GOT3 (cell line): Measurements from ENCODE around the gene ARSI.

Experiments
- DNase-seq: peaks from one replicate; lab custom pipeline; 2025; ENCODE audit warnings: mixed read lengths; lab: John Stamatoyannopoulos, UW

The ARSI gene

DNA sequence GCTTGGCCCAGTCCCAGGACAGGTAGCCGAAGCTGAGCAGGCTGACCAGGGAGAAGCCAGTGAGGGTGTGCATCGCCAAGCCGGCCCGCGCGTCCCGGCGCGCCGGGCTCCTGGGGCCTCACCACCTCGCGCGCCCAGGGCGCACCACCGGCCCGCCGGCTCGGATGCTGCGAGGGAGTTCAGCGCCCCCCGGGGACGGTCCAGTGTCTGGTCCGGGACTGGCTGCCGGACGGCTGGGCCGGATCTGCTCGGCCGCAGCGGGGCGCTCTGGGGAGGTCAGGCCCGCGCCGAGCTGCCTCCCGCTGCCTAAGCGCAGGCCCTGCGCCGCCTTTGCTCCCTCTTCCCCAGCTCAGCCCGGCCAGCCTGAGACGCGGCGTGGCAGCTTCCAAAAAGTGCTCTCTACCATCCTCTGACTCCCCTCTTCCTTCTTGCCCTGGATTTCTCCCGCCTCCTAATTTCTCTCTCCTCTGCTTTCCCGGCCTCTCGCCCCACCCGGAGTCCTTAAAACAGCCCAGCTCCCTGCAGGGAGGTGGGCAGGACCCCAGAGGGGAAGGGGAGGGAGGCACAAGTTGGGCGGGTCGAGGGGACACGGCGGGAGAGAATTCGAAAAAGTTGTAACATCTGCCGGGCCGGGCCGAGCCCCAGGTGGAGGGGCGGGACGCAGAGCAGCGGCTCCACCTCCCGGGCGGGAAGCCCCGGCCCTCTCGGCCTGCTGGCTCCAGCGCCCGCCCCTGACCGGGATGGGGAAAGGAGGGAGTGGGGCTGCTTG, at the start of gene ARSI:
Gene ARSI, minus strand, starts transcription at position 605 of the 769 bp plus-strand sequence. Its CDS starts 532 bp downstream, at position 73.
- no peak for DNase-seq

DNA sequence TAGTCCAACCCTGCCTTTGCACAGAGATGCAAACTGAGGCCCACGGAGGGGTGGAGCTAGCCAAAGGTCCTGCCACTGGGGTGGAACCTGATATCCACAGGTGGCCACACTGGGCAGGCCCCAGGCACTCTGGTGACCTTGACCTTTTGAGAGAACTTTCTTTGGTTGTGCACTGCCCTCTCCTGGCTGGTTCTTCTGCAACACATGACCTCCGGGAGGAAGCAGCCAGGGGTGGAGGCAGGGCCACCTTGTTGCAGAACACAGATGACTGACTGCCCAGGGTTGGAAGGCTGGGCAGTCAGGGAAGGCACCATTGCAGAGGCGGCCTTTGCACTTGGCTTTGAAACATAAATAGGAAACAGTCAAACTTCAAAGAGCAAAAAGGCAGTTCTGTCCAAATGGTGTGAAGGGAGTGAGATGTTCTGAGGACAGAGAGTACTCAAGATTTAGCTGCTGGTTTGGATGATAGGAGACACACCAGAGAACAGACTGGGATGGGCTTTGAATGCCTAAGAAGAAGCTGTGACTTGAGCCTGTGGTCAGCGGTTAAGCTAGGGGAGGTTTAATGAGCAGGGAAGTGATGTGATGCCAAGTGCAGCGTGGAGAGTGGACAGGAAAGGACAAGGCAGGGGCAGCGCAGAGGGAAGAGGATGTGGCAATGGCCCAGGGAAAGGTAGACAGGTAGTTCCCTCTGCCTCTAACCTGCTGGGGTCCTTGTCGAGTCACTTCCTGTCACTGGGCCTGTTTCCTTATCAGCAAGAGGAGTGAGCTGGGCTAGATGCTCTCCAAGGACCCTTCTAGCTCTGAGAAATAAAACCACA, 48.0 kb upstream of the ARSI start:
- DNase-seq, result peak; percentile 28

- DNase-seq, result no peak
These were observed 47.1 kb upstream of the ARSI start for GRCh38 chr5:150349681-150350275.

- no peak for DNase-seq
These were observed 44.7 kb upstream of the ARSI start for GRCh38 chr5:150347451-150347850.

DNA sequence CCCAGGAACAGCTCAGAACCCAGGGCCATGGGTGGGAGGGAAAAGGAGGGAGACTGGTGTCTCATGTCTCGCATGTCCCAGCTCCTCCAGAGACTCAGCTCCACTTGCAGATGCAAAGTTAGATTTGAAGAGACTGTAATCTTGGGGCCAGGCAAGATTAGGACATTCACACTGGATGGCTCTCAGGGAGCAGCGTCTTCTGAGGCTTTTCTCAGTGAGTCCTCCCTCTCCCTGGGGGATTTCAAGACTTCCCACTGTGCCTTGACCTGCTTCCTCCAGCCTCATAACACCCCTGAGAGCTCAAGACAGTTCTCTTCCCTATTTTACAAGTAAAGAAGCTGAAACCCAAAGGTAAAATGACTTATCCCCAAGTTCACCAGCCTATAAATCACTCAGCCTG, 44.3 kb upstream of the ARSI start:
- DNase-seq, result no peak

- no peak for DNase-seq
These were observed 43.9 kb upstream of the ARSI start for GRCh38 chr5:150346592-150346991.

GRCh38 chr5:150345716-150346115, 43.0 kb upstream of the ARSI start:
- DNase-seq, result no peak

GRCh38 chr5:150343994-150344631, 41.4 kb upstream of the ARSI start:
- no peak for DNase-seq

DNA sequence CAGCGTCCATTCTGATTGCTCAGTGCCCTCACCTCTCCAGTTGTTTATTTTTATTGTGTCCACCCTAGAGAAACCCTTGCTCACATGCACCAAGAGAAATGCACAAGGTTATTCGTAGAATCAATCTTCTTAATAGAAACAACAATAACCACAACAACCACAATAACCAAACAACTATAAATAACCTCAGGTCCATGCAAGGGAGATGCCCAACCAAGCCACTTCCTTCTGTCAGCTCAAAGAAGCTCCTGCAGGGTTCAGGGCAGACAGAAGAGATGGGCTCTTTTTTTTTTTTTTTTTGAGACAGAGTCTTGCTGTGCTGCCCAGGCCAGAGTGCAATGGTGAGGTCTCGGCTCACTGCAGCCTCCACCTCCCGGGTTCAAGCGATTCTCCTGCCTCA, 39.9 kb upstream of the ARSI start:
- DNase-seq, result no peak

- no peak for DNase-seq
These were observed 39.3 kb upstream of the ARSI start for GRCh38 chr5:150341989-150342388.

GRCh38 chr5:150341331-150341730, 38.6 kb upstream of the ARSI start:
- no peak for DNase-seq

DNA sequence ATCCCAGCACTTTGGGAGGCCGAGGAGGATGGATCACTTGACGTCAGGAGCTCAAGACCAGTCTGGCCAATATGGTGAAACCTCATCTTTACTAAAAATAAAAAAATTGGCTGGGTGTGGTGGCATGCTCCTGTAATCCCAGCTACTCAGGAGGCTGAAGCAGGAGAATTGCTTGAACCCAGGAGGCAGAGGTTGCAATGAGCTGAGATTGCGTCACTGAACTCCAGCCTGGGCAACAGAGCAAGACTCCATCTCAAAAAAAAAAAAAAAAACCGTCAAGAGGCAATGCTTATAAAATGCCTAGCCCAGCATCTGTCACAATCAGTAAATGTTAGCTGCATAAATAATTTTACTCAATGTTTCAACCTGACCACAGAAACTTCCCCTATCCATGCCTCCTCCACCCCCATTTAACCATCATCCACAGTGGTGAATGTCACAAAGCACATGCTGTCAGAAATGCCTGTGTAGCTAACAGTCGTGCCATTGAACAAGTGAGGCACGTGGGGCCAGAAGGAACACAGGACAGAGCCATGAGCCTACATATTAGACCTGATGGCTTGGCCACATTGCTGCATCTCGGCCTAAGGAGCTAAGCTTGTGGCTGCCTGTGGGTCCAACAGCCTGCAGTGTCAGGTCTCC, 38.0 kb upstream of the ARSI start:
- no peak for DNase-seq

GRCh38 chr5:150339841-150340240, 37.1 kb upstream of the ARSI start:
- no peak for DNase-seq

GRCh38 chr5:150339165-150339564, 36.5 kb upstream of the ARSI start:
- no peak for DNase-seq

DNA sequence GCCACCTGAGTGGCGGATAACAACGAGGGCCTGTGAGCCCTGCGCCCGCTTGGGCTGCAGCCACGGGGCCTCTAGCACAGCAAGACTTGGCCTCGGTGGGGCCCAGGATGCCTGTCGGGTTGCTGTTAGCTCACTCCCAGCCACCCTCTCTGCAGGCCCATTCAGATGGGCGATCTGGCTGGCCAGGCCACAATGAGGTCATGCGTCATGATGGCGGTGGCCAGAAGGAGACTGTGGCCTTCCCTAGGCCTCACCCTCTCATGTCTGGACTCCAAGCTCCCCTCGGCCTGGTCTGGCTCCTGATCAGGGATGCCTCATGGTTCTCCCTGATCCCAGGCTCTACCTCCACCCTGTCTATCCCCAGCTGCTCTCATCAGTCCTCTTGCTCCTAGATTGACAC, 35.8 kb upstream of the ARSI start:
- no peak for DNase-seq

DNA sequence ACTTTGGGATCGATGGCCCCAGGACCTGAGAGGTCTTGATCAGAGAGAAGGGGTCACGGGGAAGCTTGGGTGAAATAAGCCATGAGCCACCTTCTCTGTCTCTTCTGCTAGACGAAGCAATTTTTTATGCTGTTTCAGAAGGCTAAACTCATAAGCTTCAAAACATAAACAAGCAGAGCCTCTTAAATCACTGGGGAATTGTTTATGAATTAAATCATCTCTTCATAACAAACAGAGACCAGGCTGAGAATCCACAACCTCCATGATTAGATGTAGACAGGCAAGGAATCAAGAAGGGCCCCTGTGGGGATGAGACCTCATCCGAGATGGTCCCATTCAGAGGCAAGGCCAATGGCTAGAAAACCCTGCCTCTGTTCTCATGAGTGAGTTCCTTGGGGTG, 33.1 kb upstream of the ARSI start:
- DNase-seq, result no peak

DNA sequence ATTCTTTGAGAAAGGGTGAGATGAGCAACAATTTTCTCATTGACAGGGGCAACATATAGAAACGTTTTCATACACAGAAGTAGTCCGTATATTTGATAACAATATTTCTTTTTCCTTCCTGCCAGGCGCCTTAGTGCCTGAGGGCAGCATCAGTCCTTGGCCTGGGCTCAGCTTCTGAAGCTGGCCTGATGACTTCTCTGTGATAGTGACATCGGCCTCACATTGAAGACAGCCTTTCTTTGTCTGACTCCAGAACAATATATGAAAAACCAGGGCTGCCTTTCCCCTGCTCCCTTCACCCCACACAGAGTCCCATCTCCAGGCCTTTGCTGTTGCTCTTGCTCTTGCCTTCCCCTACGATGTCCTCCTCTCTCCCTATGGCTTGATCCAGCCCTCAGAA, 30.7 kb upstream of the ARSI start:
- DNase-seq, result no peak

- DNase-seq, result no peak
These were observed 27.5 kb upstream of the ARSI start for GRCh38 chr5:150329881-150330876.

GRCh38 chr5:150329038-150329437, 26.3 kb upstream of the ARSI start:
- DNase-seq, result no peak

DNA sequence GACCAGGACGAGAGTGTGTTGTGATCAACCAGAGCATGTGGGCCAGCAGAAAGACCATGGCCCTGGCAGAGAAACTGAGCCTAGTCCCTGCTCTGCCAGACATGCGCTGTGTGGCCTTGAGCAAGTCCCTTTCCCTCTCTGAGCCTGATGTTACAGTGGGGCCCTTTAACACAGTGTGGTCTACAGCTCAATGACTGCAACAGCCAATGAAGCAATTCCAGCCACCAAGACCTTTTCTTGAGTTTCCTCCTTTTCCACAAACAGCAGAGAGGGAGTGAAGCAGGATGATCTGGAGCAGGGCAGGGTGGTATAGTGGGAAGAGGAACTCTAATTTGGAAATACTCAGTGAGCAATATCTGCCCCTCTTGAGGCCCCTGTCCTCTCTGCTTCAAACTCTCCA, 25.8 kb upstream of the ARSI start:
- DNase-seq, result no peak

DNA sequence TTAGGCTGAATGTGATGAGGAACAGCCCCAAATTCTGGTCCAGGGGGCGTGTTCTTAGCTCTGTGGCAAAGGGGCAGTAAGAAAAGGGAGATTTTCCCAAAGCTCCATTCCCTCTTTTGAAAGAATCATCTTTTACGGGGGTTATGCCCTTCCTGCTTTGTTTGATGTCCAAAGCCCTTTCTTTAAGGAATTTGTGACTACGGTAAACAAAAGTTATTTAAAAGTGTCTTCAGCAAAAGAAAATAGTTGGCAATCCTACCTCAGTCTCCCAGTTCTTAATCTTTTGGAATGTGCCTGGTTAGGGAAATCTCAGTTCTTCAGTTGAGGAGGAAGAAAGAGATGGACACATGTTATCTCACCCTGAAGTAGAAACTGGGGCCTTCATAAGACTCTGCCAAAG, 24.4 kb upstream of the ARSI start:
- DNase-seq, result no peak
